Neutrophil (primary cell): ENCODE results near the gene URB1.

ENCODE experiments used
- H3K27ac ChIP-seq: fragments of 200-600 bp; sonication (generic); 2 replicates; pipeline ENCODE4 v1.5.1; 2016; ENCODE audit warnings: mild to moderate bottlenecking, moderate library complexity
- H3K27me3 ChIP-seq: fragments of 200-600 bp; sonication (generic); 2 replicates; pipeline ENCODE4 v1.6.0; 2016; ENCODE audit warnings: mild to moderate bottlenecking
- H3K36me3 ChIP-seq: fragments of 200-600 bp; sonication (generic); 2 replicates; pipeline ENCODE4 v1.5.1; 2017
- H3K4me1 ChIP-seq, 2 experiments: fragments of 200-600 bp in 1 of 2; sonication (generic) in 1 of 2; 1 replicate in 1 of 2; 2 replicates in 1 of 2; pipeline versions ENCODE4 v1.5.1 to v1.6.1; 2013 to 2016; ENCODE audit warnings: low read depth in 1 of 2, low read length in 1 of 2, mild to moderate bottlenecking in 1 of 2, moderate library complexity in 1 of 2; ENCODE audit not compliant: control insufficient read depth in 1 of 2, insufficient read depth in 1 of 2
- H3K4me3 ChIP-seq, 2 experiments: fragments of 200-600 bp in 1 of 2; sonication (generic) in 1 of 2; 1 replicate in 1 of 2; 2 replicates in 1 of 2; pipeline ENCODE4 v1.5.1; 2013 to 2016; ENCODE audit warnings: low read depth in 1 of 2, low read length in 1 of 2, mild to moderate bottlenecking in 1 of 2, moderate library complexity in 1 of 2
- H3K9me3 ChIP-seq: fragments of 200-600 bp; sonication (generic); 2 replicates; pipeline ENCODE4 v1.5.1; 2016
- CTCF ChIP-seq: fragments of 200-600 bp; sonication (generic); IDR thresholded peaks from 2 replicates; pipeline ENCODE4 v1.5.1; 2016; ENCODE audit warnings: antibody characterized with exemption

The URB1 gene

DNA sequence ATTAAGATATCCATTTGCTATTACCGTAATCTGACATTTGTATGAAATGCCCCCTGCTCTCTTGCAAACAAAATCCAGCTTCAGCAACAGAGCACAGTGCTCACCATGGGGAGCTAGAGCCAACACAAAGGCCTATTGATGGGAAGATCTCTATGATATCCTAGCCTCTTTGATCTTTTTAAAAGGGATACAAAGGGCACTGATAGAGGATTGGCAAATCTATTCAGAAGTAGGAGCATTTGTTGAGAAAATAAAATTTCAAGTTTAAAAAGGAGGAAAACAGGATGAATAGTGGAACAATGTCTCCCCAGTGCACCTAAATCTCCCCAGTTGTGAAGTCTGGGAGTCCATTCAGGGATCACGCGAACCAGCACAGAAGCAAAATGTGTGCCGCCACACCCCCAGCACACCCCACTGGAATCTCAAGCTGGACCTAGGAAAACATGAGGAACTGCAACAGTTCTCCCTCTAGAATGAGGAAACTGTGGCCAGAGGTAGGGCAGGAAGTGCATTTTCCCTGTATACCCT is 62.0 kb downstream of the URB1 start:
- Histone ChIP-seq H3K4me3 (no peak overlapping the region), H3K4me1 (no peaks in the 10 kb centered on the region), H3K27me3 (no peaks in the 10 kb centered on the region), H3K9me3 (no peaks in the 10 kb centered on the region), H3K27ac (no peak overlapping the region), H3K36me3 (peaks cover 4% of the 10 kb centered on the region)
- TF ChIP-seq CTCF, result no peak

DNA sequence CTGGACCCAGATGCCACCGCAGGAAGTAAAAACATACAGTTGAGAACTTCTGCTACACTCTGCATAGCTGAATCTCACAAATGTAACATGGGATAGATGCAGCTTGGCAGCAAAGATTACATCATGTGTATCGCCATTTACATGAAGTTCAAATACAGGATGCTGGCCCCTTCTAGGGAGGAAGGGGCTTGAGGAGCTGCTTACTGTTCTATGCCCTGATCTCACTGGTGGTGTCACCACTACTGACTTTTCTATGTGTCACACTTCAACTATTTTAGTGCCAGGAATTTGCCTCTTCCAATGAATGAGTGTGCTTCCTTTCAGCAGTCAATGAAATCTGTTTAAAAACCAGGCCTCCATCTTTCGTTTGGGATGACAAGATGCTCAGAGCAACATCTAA is 63.0 kb downstream of the URB1 start:
- Histone ChIP-seq H3K36me3 (peaks cover 5% of the 10 kb centered on the region), H3K4me1 (no peaks in the 10 kb centered on the region)

GRCh38 chr21:32329331-32329730 is 63.5 kb downstream of the URB1 start:
- peaks cover 9% of the 10 kb centered on the region for H3K36me3 ChIP-seq
- no peak for TF ChIP-seq CTCF
- no peak overlapping the region for H3K27ac ChIP-seq
- H3K4me3 ChIP-seq, result no peak overlapping the region
- no peaks in the 10 kb centered on the region for H3K9me3 ChIP-seq
- H3K27me3 ChIP-seq, result no peaks in the 10 kb centered on the region
- no peaks in the 10 kb centered on the region for H3K4me1 ChIP-seq

More for the DNA sequence above, 63.0 kb downstream of the URB1 start:
- Histone ChIP-seq H3K27me3 (no peaks in the 10 kb centered on the region), H3K9me3 (no peaks in the 10 kb centered on the region), H3K27ac (no peak overlapping the region), H3K4me3 (no peak overlapping the region)
- no peak for TF ChIP-seq CTCF

DNA sequence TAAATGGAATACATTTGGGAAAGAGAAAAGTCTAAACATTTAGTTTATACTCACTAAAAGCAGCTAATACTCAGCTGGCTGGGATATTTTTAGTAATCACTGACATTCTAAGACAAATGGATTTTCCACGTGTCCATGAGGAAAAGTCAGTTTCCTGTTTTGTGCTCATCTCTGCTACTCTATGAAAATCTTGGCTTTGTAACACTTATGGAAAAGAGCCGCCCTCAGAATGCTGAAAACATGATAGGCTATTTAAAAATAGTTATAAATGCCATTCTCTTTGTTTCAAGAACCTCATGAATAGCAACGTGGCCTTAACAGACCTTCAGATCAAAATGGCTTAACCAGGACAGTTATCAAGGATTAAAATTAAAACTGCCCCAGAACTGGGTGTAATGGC is 64.2 kb downstream of the URB1 start:
- no peak for TF ChIP-seq CTCF
- H3K4me1 ChIP-seq, result no peaks in the 10 kb centered on the region
- H3K4me3 ChIP-seq, result no peak overlapping the region
- no peaks in the 10 kb centered on the region for H3K9me3 ChIP-seq
- H3K27me3 ChIP-seq, result no peaks in the 10 kb centered on the region
- H3K36me3 ChIP-seq, result peaks cover 16% of the 10 kb centered on the region
- no peak overlapping the region for H3K27ac ChIP-seq

DNA sequence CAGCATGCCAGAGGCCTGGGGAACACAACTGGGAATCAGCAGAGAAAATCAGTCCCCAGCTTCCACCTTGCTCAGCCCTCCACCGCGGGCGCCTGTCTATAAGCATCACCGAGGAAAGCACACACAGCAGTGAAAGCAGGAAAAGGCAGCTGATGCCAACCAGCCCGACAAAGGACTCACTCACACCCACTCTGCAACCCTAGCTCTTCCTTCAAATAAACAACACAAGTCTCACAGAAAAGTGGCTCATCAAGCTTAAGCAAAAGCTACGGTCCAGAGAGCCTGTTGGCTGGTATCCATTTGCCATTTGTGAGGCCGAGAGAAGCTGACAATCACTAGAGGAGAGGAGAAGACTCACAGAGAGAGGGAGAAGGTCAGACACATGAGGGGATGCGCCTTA is 67.1 kb downstream of the URB1 start:
- Histone ChIP-seq H3K4me3 (no peak overlapping the region), H3K36me3 (peaks cover 30% of the 10 kb centered on the region), H3K27me3 (no peaks in the 10 kb centered on the region), H3K4me1 (no peaks in the 10 kb centered on the region), H3K9me3 (no peaks in the 10 kb centered on the region), H3K27ac (no peak overlapping the region)
- TF ChIP-seq CTCF, result no peak

- no peaks in the 10 kb centered on the region for H3K9me3 ChIP-seq
- no peak overlapping the region for H3K27ac ChIP-seq
- no peak overlapping the region for H3K4me3 ChIP-seq
- no peak for TF ChIP-seq CTCF
- peaks cover 54% of the 10 kb centered on the region for H3K36me3 ChIP-seq
- no peaks in the 10 kb centered on the region for H3K27me3 ChIP-seq
- no peaks in the 10 kb centered on the region for H3K4me1 ChIP-seq
Observed at GRCh38 chr21:32322676-32323075, 70.1 kb downstream of the URB1 start.
